NCI-H510A (cell line): Measurements from ENCODE around the gene ASTN2.

Experiments used
- DNase-seq: peaks from one replicate; lab custom pipeline; 2025; lab: John Stamatoyannopoulos, UW

The ASTN2 gene

GRCh38 chr9:117368684-117369230 lies 46.1 kb downstream of the ASTN2 start:
- DNase-seq, result no peak

GRCh38 chr9:117365438-117365837 lies 49.4 kb downstream of the ASTN2 start:
- DNase-seq, result no peak

GRCh38 chr9:117363006-117363405 lies 51.9 kb downstream of the ASTN2 start:
- DNase-seq, result no peak

- DNase-seq, result no peak
Observed at GRCh38 chr9:117359910-117360309, 54.9 kb downstream of the ASTN2 start.

- DNase-seq, result no peak
Observed at GRCh38 chr9:117355542-117355941, 59.3 kb downstream of the ASTN2 start.

GRCh38 chr9:117354997-117355396 lies 59.9 kb downstream of the ASTN2 start:
- no peak for DNase-seq

GRCh38 chr9:117354244-117354847 lies 60.5 kb downstream of the ASTN2 start:
- DNase-seq, result no peak

- no peak for DNase-seq
Observed at GRCh38 chr9:117344892-117345660, 69.8 kb downstream of the ASTN2 start.

GRCh38 chr9:117343427-117343826 lies 71.4 kb downstream of the ASTN2 start:
- DNase-seq, result no peak

- no peak for DNase-seq
Observed at GRCh38 chr9:117341151-117341550, 73.7 kb downstream of the ASTN2 start.

- DNase-seq, result no peak
Observed at GRCh38 chr9:117340422-117340821, 74.4 kb downstream of the ASTN2 start.

GRCh38 chr9:117335837-117336433 lies 78.9 kb downstream of the ASTN2 start:
- no peak for DNase-seq

- DNase-seq, result no peak
Observed at GRCh38 chr9:117334101-117334500, 80.8 kb downstream of the ASTN2 start.

GRCh38 chr9:117325831-117326230 lies 89.0 kb downstream of the ASTN2 start:
- DNase-seq, result no peak

- no peak for DNase-seq
Observed at GRCh38 chr9:117325110-117325731, 89.6 kb downstream of the ASTN2 start.

GRCh38 chr9:117323390-117323789 lies 91.5 kb downstream of the ASTN2 start:
- no peak for DNase-seq

- no peak for DNase-seq
Observed at GRCh38 chr9:117317192-117317591, 97.7 kb downstream of the ASTN2 start.

- no peak for DNase-seq
Observed at GRCh38 chr9:117315236-117315635, 99.6 kb downstream of the ASTN2 start.

- no peak for DNase-seq
Observed at GRCh38 chr9:117313989-117314388, 100.9 kb downstream of the ASTN2 start.

- no peak for DNase-seq
Observed at GRCh38 chr9:117307701-117308100, 107.2 kb downstream of the ASTN2 start.

GRCh38 chr9:117306032-117306431 lies 108.8 kb downstream of the ASTN2 start:
- DNase-seq, result no peak

GRCh38 chr9:117305454-117305853 lies 109.4 kb downstream of the ASTN2 start:
- DNase-seq, result no peak

- no peak for DNase-seq
Observed at GRCh38 chr9:117304549-117304948, 110.3 kb downstream of the ASTN2 start.
